ENCODE results near the gene IER3. TPM values are rescaled to one million over a fixed set of nuclear protein-coding genes. Genes with fewer than 3 reads are reported as not detected.

IER3 gene
- total and polyA plus RNA-seq, 9 of the 15 experiments (the other 6 are each of a cell fraction or from before 2014, with no cell fraction given), result 1.5 to 30.0 (median 11.5) TPM

DNA sequence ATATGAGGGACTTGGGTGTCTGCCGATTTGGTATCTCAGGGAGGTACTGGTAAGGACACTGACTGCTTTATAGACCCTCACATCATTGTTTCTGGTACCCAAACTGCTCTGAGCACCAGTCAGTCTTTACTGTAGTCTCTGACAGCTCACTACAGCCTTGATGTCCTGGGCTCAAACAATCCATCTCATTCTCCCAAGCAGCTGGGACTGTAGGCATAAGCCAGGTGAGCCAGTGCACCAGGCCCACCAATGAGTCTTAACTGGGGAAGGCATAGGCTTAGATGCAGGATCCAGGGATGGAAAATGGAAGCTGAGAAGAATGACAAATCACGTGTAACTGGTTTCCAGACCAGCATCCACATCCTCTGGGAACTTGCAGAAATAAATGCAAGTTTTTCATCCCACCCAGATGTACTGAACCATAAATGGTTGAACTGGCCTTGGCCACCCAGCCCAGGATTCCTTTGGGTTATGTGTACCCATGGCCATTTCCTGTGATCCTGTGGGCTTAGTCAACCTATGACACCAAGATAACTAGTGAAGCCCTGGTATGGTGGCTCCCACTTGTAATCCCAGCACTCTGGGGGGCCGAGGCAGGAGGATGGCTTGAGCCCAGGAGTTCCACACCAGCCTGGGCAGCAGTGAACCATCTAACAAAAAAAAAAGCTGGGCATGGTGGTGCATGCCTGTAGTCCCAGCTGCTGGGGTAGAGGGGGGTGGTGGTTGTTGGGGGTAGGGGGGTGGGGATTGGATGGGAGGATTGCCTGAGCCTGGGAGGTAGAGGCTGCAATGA is 18.4 kb downstream of the IER3 start (continued):
- TF ChIP-seq, protein P1, sequence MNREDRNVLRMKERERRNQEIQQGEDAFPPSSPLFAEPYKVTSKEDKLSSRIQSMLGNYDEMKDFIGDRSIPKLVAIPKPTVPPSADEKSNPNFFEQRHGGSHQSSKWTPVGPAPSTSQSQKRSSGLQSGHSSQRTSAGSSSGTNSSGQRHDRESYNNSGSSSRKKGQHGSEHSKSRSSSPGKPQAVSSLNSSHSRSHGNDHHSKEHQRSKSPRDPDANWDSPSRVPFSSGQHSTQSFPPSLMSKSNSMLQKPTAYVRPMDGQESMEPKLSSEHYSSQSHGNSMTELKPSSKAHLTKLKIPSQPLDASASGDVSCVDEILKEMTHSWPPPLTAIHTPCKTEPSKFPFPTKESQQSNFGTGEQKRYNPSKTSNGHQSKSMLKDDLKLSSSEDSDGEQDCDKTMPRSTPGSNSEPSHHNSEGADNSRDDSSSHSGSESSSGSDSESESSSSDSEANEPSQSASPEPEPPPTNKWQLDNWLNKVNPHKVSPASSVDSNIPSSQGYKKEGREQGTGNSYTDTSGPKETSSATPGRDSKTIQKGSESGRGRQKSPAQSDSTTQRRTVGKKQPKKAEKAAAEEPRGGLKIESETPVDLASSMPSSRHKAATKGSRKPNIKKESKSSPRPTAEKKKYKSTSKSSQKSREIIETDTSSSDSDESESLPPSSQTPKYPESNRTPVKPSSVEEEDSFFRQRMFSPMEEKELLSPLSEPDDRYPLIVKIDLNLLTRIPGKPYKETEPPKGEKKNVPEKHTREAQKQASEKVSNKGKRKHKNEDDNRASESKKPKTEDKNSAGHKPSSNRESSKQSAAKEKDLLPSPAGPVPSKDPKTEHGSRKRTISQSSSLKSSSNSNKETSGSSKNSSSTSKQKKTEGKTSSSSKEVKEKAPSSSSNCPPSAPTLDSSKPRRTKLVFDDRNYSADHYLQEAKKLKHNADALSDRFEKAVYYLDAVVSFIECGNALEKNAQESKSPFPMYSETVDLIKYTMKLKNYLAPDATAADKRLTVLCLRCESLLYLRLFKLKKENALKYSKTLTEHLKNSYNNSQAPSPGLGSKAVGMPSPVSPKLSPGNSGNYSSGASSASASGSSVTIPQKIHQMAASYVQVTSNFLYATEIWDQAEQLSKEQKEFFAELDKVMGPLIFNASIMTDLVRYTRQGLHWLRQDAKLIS (CRISPR knock-in tag; IDR thresholded peaks at IDR 0.05), result no peak
- TF ChIP-seq NEUROD1 (IDR thresholded peaks at IDR 0.05; ENCODE audit: borderline replicate concordance, low read depth, low read length, partially characterized antibody), result no peak
- TF ChIP-seq, protein P2, sequence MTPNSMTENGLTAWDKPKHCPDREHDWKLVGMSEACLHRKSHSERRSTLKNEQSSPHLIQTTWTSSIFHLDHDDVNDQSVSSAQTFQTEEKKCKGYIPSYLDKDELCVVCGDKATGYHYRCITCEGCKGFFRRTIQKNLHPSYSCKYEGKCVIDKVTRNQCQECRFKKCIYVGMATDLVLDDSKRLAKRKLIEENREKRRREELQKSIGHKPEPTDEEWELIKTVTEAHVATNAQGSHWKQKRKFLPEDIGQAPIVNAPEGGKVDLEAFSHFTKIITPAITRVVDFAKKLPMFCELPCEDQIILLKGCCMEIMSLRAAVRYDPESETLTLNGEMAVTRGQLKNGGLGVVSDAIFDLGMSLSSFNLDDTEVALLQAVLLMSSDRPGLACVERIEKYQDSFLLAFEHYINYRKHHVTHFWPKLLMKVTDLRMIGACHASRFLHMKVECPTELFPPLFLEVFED (CRISPR knock-in tag; conservative IDR thresholded peaks at IDR 0.05), result peak; percentile 97
- TF ChIP-seq POLR2AphosphoS5 (IDR thresholded peaks at IDR 0.05; ENCODE audit: control insufficient read depth, insufficient read depth, low read depth, low read length), result peak; percentile 83; the same call in 1 of the 2 replicates
- peak; percentile 93 for TF ChIP-seq RBM39 (optimal IDR thresholded peaks at IDR 0.05; ENCODE audit: low read depth, low read length)
- TF ChIP-seq NFYB (IDR thresholded peaks at IDR 0.05; ENCODE audit: extremely low read depth, insufficient read length), result no peak
- no peak for TF ChIP-seq ZKSCAN3 (CRISPR knock-in tag; IDR thresholded peaks at IDR 0.05)
- TF ChIP-seq, protein P3, sequence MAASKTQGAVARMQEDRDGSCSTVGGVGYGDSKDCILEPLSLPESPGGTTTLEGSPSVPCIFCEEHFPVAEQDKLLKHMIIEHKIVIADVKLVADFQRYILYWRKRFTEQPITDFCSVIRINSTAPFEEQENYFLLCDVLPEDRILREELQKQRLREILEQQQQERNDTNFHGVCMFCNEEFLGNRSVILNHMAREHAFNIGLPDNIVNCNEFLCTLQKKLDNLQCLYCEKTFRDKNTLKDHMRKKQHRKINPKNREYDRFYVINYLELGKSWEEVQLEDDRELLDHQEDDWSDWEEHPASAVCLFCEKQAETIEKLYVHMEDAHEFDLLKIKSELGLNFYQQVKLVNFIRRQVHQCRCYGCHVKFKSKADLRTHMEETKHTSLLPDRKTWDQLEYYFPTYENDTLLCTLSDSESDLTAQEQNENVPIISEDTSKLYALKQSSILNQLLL (CRISPR knock-in tag; IDR thresholded peaks at IDR 0.05; ENCODE audit: borderline replicate concordance), result no peak
- no peak for TF ChIP-seq RBBP5 (IDR thresholded peaks at IDR 0.05; ENCODE audit: borderline replicate concordance, insufficient read depth, low read length, poor library complexity, severe bottlenecking)
- TF ChIP-seq CAMTA2 (CRISPR knock-in tag; conservative IDR thresholded peaks at IDR 0.05), result peak; percentile 41; the same call in 1 of the 2 replicates
- TF ChIP-seq SRSF9 (IDR thresholded peaks at IDR 0.05; ENCODE audit: borderline replicate concordance, low read depth, low read length), result no peak
- peak; percentile 75; the same call in 1 of the 2 replicates for TF ChIP-seq HOXB6 (CRISPR knock-in tag; IDR thresholded peaks at IDR 0.05; ENCODE audit: borderline replicate concordance)
- TF ChIP-seq, protein P4, sequence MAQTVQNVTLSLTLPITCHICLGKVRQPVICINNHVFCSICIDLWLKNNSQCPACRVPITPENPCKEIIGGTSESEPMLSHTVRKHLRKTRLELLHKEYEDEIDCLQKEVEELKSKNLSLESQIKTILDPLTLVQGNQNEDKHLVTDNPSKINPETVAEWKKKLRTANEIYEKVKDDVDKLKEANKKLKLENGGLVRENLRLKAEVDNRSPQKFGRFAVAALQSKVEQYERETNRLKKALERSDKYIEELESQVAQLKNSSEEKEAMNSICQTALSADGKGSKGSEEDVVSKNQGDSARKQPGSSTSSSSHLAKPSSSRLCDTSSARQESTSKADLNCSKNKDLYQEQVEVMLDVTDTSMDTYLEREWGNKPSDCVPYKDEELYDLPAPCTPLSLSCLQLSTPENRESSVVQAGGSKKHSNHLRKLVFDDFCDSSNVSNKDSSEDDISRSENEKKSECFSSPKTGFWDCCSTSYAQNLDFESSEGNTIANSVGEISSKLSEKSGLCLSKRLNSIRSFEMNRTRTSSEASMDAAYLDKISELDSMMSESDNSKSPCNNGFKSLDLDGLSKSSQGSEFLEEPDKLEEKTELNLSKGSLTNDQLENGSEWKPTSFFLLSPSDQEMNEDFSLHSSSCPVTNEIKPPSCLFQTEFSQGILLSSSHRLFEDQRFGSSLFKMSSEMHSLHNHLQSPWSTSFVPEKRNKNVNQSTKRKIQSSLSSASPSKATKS (CRISPR knock-in tag; IDR thresholded peaks at IDR 0.05), result no peak
- no peak for TF ChIP-seq JUN (IDR thresholded peaks at IDR 0.05; ENCODE audit: borderline replicate concordance, low read depth, low read length)
- TF ChIP-seq JUN (CRISPR knock-in tag; IDR thresholded peaks at IDR 0.05; ENCODE audit: borderline replicate concordance), result no peak
- TF ChIP-seq HDAC3 (IDR thresholded peaks at IDR 0.05; ENCODE audit: borderline replicate concordance, partially characterized antibody), result no peak
